Mesenteric fat pad (tissue), 1 donor: ENCODE data around the gene IL17RB. TPM values are rescaled to one million over a fixed set of nuclear protein-coding genes. Genes with fewer than 3 reads are reported as not detected.

Experiments used
- DNase-seq: peaks from one replicate; pipeline ENCODE4 v3.0.0-alpha.2; 2020; ENCODE audit warnings: low spot score
- long read RNA-seq: library from polyadenylated mRNA; unstranded; transcript quantifications from one replicate; pipeline ENCODE4 v2.0.0, GENCODE V29; 2020
- total RNA-seq: library from RNA; stranded (reverse); fragmentation: NEBNext Ultra II Directional; extraction: Animal tissue kit (Norgen Biotek cat#: 25700); gene quantifications from one replicate; pipeline ENCODE4 v1.2.1, GENCODE V29; 2021
- donor health status: DM: yes; HTN: yes; CAD: no.

The IL17RB gene, protein sequence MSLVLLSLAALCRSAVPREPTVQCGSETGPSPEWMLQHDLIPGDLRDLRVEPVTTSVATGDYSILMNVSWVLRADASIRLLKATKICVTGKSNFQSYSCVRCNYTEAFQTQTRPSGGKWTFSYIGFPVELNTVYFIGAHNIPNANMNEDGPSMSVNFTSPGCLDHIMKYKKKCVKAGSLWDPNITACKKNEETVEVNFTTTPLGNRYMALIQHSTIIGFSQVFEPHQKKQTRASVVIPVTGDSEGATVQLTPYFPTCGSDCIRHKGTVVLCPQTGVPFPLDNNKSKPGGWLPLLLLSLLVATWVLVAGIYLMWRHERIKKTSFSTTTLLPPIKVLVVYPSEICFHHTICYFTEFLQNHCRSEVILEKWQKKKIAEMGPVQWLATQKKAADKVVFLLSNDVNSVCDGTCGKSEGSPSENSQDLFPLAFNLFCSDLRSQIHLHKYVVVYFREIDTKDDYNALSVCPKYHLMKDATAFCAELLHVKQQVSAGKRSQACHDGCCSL
- total RNA-seq, result not detected
- long read RNA-seq, result 0 reads

DNA sequence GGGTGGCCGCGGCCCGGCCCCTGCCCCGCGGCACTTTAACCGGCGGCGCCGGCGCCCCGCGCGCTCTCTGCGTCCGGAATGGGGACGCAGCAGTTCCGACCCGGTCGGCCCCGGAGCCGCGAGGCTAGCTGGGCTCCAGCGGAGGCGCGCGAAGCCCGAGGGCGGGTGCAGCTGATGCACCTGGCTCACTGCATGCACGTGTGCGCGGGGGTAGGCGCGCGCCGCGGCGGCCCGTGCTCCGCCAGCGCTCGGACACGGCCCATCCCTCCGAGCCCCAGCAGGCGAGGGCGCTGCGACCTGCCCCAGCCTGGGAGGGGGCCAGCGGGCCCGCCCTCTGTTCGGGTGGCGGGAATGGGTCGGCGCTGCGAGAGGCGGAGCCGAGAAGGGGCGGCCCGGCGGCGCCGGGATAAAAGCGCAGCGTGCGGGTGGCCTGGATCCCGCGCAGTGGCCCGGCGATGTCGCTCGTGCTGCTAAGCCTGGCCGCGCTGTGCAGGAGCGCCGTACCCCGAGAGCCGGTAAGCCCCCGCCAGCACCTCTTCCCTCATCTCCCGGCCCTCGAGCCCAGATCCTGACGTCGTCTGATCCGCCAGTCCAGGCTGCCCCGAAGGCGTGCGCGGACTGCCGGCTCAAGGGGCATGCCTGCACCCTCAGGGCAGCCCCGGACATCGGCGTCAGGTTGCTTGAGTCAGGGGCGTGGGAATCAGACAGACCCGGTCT lies at the start of gene IL17RB, which contains the start of gene CHDH:
Gene IL17RB (plus strand): TSS at position 435 of the 717 bp plus-strand sequence. CDS start 21 bp downstream, at position 456.
Gene CHDH (minus strand): TSS at position 286 of the 717 bp plus-strand sequence. CDS start 22,411 bp downstream, outside the sequence.
- no peak for DNase-seq

DNA sequence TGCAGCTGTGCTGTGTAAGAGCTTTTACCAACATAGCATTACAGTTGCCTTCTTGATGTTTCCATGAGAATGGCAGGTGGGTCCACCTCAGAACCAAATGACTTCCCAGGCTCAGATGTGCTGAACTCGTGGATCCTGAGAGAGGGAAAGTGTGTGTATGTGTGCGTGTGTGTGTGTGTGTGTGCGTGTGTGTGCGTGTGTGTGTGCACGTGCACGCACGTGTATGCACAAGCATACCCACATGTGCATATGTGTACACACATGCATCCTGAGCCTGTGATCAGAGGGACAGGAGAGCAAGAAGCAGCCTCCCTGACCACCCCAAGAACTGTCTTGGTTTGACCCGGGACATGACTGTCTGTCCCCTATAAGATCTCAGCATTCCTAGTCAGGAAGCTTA lies 48.2 kb upstream of the IL17RB start:
- DNase-seq, result no peak

DNA sequence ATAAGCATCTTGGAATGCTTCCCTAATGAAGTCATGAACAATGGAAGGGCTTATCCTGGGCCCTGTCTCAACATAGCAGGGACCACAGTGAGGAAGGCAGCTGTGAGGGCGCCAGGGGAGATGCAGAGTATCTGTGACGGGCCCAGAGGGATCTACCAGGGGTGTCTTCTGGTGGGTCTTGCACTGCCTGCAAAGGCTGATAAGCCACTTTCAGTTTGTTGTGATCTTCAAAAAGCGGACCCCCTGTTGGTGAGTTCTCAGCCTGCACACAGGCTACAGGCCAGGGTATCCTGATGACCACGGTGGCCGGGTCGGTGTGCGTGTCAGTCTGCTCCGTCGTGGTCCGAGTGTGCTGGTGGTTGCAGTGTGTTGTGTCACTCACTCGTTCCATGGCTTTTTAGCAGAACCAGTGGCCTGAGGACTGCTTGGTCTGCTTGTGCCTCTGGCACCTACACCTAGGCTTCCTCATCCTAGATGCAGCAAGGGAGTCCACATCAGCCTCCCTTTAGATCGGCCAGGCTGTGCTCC lies 47.0 kb upstream of the IL17RB start:
- no peak for DNase-seq

DNA sequence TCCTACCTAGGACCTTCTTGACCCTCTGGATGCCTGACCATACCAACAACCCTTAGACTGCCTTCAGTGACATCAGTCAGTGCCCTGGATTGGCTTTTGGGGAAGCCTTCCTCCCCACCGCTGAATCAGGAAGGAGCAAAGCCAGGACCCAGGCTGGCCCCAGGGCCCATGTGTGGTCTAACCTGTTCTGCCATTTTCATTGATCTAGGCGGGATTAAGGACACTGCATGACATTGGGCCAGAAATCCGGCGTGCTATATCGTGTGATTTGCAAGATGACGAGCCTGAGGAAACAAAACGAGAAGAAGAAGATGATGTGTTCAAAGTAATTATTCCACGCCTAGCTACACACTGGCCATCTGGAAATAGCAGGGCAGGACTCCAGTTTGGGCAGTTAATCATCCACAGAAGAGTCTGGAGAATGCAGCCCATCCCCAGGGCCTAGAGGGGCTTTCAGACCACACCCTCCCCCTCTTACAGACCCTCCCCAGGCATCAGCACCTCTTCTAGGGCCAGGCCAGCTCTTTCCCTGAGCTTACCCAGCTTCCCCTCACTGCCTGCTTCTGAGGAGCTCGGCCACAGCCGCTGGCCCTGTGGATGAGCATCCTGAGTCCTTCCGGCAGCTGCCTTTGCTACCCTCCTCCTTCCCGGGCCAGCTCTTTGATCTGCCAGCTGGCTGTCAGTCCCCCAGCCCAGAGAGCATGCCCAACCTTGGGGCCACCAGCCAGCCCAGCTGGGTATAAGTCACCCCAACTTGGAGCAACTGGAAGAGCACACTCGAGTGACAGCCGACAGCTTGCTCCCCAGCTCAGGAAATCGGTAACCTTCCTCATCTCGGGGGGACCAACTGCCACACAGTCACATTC lies 46.1 kb upstream of the IL17RB start:
- peak; percentile 81 for DNase-seq

DNA sequence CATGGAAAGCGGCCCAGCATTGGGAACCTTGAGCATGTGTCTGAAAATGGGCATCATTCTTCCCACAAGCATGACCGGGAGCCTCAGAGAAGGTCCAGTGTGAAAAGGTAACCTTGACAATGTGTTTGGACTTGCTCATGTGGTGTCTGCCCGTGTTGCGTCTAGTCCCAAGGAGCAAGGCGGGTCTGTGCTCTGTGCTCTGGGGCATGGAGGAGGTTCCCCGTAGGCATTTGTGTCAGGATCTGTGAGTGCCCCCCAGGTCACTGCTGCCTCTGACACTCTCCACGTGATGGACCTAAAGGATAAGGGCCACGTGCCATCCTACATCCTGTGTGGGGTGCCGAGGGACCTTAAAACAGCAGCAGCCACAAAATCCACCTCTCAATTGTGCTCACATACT lies 45.0 kb upstream of the IL17RB start:
- DNase-seq, result peak; percentile 81

DNA sequence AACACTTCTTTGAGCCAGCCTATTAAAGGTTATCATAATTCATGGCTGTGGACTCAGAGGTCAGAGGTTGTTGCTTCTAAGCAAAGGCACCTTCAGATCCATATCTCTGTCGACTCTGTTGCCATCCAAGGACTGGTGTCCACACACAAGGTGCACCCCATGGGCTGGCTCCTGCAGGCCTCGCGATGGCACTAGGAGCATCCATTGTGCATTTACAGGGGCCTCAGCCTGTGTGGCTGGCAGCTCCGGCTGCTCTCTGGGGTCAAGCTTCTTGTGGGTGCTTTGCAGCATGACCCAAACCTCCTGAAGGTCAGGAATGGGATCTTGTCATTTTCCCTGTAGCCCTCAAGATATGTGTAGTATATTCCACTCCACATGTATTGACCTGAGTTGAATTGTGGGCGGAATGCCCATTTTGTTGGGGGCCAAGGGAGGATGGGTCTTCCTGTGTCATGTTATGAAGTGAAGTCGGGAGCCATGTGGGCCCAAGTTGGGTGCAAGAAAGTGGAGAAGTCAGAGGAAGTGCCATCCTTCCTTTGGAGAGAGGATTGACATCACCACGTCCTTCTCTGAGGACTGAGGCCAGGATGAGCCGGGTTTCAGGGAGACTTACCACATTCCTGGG lies 44.0 kb upstream of the IL17RB start:
- DNase-seq, result peak; percentile 43

DNA sequence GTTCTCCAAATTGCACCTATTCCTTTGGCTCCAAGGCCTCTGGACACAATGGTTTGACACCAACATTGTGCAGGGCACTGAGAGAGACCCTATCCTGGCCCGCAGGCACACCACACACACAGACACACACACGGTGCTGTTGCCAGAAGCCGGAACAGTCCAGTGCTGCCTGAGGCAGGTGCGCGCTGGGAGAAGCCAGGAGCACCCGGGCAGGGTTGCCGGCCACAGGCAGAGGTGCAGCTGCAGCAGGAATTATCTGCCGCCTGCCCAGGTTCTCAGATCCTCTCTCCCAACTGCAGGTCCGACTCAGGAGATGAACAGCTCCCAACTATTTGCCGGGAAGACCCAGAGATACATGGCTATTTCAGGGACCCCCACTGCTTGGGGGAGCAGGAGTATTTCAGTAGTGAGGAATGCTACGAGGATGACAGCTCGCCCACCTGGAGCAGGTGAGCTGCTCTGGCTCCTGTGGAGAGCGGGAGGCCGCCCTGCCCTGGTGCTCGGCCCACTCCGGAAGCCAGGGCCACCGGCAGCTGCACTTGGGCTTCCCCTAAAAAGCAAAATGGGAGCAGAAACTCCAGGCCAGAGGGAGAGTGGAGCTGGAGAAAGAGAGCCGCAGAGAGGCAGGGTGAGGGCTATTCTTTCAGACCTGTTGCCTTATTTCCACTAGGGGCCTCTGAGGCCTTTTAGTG lies 43.1 kb upstream of the IL17RB start:
- DNase-seq, result peak; percentile 80

DNA sequence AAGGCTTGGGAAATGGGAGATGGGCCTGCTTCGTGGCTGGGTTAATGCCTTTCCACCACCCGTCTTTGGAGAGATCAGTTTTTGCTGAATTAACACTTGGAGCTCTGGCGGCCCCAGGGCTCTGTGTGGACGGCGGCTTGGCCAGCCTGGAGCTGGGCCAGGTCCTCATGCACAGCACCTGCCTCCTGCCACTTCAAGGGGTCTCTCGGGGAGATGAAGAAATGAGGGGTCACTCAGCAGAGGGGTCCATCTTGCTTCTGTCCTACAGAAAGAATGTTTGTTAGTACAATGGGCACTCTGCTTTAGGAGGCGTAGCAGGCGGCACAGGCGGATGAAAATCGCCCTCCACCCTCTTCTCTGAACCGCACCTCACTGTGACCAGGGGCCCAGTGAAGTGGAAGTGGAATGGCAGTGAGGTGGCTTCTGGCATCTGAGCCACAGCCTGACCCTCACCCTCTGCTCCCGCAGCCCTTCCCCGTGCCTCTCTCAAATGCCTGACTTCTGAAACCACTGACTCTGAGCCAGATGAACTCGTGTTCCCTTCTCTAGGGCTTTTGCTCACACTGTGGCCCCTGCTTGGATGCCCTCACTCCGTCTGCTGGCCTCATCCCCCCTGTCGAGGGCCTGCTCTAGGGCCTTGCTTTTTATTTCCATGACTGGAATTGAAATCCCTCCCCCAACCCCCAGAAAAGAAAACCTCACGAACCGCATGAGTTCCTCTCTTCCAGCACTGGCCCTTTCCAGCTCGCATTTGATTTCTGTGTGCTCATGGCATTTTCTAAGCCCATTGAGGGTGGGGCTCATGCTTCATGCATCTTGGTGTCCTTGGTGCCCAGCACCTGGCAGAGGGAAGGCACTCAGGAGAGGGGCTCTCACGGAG lies 42.3 kb upstream of the IL17RB start:
- peak; percentile 47 for DNase-seq

DNA sequence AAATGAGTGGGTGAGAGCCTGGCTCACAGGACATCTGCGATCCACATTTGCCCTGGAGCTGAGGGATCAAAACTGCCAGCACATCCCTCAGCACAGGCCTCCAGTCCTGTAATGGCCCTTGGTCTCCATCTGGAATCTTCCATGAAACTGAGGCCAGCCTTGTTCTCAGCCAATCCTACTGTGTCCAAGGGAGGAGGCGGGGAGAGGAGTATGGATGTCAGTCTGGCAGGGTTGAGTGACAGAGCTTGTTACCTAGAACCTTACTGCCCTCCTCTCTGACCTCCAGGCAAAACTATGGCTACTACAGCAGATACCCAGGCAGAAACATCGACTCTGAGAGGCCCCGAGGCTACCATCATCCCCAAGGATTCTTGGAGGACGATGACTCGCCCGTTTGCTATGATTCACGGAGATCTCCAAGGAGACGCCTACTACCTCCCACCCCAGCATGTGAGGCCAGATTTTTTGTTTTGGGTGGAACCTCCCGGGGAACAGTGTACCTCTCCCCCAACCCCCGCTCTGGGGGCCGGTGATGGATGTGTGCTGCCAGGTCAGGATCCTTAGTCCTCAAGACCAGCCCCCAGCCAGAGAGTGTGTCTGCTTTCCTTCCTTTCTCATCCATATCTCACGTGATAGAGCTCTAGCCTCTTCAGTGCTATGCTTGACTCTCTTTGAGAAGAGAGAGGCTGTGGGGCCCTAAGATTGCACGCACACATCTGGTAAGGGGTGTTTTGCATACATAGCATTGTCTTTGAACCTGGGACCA lies 41.5 kb upstream of the IL17RB start:
- peak; percentile 72 for DNase-seq

DNA sequence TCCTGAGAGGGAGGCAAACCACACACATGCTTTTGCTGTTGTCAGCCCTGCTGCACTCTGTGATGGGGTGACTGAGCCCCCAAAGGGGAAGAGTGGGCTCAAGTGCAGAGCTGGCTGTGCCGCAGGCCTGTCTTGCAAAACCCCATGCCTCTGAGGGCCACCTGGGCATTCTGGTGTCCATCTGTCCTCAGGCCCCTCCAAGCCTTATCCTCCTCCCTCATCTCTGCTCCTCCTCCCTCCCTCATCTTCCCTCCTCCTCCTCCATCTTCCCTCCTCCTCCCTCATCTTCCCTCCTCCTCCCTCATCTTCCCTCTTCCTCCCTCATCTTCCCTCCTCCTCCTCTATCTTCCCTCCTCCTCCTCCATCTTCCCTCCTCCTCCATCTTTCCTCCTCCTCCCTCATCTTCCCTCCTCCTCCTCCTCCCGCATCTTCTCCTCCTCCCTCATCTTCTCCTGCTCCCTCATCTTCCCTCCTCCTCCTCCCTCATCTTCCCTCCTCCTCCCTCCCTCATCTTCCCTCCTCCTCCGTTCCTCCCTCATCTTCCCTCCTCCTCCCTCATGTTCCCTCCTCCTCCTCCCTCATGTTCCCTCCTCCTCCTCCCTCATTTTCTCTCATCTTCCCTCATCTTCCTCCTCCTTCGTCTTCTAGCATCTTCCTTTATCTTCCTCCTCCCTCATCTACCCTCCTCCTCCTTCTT lies 40.8 kb upstream of the IL17RB start:
- peak; percentile 60 for DNase-seq

DNA sequence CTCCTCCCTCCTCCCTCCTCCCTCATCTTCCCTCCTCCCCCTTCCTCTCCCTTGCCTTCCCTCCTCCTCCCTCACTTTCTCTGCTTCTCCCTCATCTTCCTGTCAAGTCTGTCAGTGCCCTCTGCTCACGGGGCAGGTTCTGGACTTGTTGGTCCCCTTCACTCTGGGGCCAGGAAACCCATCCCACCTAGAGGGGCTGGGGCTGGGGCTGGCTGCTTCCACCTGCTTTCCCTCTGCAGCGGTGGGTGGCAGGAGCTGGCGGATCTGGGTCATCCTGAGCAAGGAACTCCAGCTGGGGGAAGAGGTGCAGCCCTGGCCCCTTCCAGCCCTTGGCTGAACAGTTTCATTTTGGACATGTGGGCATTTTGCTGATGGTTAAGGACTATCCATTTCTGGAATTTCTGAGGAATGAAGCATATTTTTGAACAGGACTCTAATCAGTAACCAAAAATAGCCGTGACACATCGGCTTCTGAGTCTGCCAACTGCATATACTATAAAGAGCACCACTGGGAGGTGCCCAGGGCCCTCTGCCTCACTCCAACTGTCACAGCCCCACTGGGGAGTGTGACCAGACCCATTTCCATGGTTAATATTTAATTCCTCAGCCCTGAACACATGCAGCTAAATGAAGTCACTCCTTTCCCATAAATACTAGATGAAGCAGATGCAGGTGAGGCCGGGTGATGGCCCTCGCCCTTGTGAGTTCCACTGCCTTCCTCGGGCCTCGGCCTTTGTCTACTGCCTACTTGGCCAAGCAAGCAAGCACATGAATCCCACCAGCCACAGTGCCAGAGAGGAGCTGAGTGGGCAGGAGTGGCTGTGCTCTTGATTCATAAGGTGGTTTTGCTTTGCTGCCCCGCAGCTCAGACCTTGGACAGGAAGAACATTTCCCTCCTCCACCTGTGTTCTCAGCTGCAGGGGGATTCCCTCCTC lies 39.9 kb upstream of the IL17RB start:
- DNase-seq, result peak; percentile 83

DNA sequence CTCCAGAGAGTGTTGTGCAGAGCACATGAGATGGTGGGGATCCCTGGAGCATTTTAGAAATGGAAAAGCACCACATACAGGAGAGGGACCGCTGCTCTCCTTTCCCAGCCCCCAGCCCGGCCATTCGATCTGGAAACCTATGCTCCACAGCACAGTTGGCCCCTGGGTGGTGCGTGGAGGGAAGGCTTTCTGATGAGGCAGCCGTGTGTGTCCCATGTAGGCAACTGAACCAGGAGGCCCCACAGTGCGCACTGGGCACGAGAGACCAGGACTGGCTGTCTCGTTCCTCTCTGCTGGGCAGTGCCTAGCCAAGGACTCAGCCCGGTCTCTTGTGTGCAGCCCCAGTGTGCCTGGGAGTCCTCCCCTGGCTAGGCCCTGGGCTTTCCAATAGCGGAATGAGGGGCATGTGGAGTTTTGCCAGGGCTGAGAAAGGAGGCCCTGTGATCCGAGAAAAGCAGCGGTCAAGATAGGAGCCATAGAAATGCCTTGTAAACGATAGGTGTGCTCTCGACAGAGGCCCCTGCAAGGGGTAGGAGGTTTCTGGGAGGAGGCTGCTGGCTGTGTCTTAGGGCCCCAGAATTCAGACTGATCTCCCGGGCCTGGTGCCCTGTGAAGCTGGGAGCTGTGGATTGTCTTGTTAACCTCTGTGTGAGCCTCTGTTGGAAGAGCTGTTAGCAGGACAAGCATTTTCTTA lies 39.1 kb upstream of the IL17RB start:
- no peak for DNase-seq

DNA sequence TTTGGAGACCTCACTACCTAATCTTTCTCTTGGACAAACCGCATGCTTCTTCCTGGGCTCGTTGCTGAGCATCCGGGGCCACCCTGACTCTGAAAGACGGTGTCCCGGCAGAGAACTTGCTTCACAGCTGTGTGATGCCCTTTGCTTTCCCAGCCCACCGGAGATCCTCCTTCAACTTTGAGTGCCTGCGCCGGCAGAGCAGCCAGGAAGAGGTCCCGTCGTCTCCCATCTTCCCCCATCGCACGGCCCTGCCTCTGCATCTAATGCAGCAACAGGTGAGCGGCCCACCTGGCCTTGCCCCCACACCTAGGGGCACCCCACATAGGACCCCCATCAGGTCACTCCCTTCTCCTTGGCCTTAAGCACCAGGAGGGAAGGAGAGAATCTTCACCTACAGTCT lies 37.9 kb upstream of the IL17RB start:
- peak; percentile 83 for DNase-seq

DNA sequence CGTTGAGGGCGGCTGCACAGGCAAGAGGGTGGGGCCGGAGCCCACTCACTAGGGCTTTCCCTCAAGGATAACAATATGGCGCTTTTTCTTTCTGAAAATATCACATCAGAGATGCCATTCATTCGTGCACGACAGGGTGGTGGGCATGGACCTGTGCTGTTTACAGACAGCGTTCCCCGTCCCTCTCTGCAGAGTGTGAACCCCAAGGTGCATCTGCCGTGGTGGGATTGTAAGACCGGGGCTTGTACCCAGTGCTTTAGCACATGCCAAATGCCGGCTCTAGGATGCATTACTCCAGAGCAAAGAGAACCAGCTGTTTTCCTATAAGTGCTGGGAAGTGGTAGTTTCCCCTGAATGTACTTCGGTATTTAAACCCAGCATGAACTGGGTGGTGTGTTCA lies 37.1 kb upstream of the IL17RB start:
- DNase-seq, result no peak

DNA sequence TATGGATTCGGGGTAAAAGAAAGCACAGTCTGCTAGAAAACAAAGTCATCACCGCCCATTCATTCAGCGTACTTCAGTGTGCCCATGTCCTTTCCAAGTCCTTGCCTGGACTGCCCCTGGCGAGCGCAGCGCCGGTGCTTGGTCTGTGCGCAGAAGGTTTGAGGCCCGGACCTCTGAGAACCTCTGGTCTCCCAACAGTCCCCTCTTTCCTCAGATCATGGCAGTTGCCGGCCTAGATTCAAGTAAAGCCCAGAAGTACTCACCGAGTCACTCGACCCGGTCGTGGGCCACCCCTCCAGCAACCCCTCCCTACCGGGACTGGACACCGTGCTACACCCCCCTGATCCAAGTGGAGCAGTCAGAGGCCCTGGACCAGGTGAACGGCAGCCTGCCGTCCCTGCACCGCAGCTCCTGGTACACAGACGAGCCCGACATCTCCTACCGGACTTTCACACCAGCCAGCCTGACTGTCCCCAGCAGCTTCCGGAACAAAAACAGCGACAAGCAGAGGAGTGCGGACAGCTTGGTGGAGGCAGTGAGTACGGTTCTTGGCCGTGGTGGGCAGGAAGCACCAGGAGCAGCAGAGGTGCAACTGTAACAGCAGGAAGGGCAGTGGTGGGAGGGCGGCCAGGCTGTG lies 36.5 kb upstream of the IL17RB start:
- DNase-seq, result no peak
